ENCODE measurements around the gene CCDC39. TPM values are rescaled to one million over a fixed set of nuclear protein-coding genes. Genes with fewer than 3 reads are reported as not detected.

Gene CCDC39
- total and polyA plus RNA-seq, 2 of the 8 experiments (the other 6 are each of a cell fraction or from before 2014, with no cell fraction given) = 0.12 to 0.80 TPM

DNA sequence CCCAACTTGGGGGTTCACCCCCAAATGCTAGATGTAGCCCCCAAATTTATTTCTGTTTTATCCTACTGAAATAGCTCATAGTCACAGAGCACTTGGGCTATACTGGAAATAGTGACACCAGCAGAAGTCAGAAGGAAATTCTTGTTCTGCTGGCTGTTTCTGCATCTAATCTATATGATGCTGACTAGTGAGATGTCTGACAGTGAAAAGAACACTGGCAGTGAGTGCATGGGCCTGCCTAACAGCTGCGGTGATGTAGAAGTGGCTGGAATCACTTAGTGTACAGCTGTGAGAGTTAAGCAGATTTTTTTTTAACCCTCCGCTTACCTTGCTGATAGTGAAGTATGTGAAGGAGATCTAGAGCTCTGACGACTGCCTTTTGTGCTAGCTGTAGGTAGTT, 63.3 kb downstream of the CCDC39 start:
- no peak overlapping the region for H2BK15ac ChIP-seq (ENCODE audit: low read length)
- no peak overlapping the region for H3K4me2 ChIP-seq (ENCODE audit: insufficient read depth in 1 of 2, low read depth in 2 of 2, low read length in 2 of 2)
- FAIRE-seq (no peak), DNase-seq (ENCODE audit: low read depth in 1 of 2, low spot score in 2 of 2) (no peak)
- H3K79me2 ChIP-seq (ENCODE audit: control insufficient read depth in 1 of 2, insufficient read depth in 2 of 2, low read length in 2 of 2) = no peaks in the 10 kb centered on the region
- no peak overlapping the region for H3K14ac ChIP-seq (ENCODE audit: insufficient read length)
- H3K18ac ChIP-seq (ENCODE audit: extremely low read depth, low read length) = no peak overlapping the region
- H2BK5ac ChIP-seq (ENCODE audit: low read depth, low read length) = no peak overlapping the region
- ChIA-PET POLR2A (ENCODE audit: partially characterized antibody) (interaction anchor here (0.7 to 1.5 kb wide), 3 partner anchors 11 to 77 kb away, joined by 3 to 4 read pairs (median 4); partner anchors contain the start of gene TTC14), CTCF (ENCODE audit: partially characterized antibody) (interaction anchor here (1.2 to 3.4 kb wide), 2 partner anchors 18 to 29 kb away, joined by 3 to 12 read pairs; no protein-coding TSS in a partner anchor)
- no peaks in the 10 kb centered on the region for H3K27me3 ChIP-seq (replicated peaks in 1 of 4; ENCODE audit: control insufficient read depth in 3 of 4, extremely low read depth in 1 of 4, insufficient read depth in 3 of 4, low read length in 3 of 4)
- no peak overlapping the region for H3K56ac ChIP-seq (replicated peaks; ENCODE audit: insufficient read length, low read depth, low read length)
- no peaks in the 10 kb centered on the region for H3K4me1 ChIP-seq (replicated peaks in 1 of 4; ENCODE audit: control insufficient read depth in 3 of 4, insufficient read depth in 4 of 4, low read length in 3 of 4)
- no peak overlapping the region for H2AFZ ChIP-seq (ENCODE audit: low read length)
- no peak overlapping the region for H3K4me3 ChIP-seq (ENCODE audit: extremely low read depth in 1 of 4, insufficient read depth in 2 of 4, low read depth in 3 of 4, low read length in 4 of 4)
- no peak overlapping the region for H2BK120ac ChIP-seq (replicated peaks; ENCODE audit: low read depth, low read length)
- H3K79me1 ChIP-seq (ENCODE audit: low read depth, low read length) = no peaks in the 10 kb centered on the region
- H3K27ac ChIP-seq (ENCODE audit: low read depth, low read length) = no peak overlapping the region
- H4K8ac ChIP-seq (ENCODE audit: extremely low read depth, insufficient read depth, low read length) = no peak overlapping the region
- H2AK5ac ChIP-seq (ENCODE audit: low read depth, low read length) = no peak overlapping the region
- no peak overlapping the region for H2BK12ac ChIP-seq (ENCODE audit: low read depth, low read length)
- no peaks in the 10 kb centered on the region for H3K23me2 ChIP-seq (ENCODE audit: low read depth, low read length)
- no peak overlapping the region for H2BK20ac ChIP-seq (ENCODE audit: low read length)
- H4K20me1 ChIP-seq (replicated peaks in 1 of 2; ENCODE audit: control insufficient read depth in 1 of 2, insufficient read depth in 2 of 2, low read length in 2 of 2) = no peaks in the 10 kb centered on the region
- no peak overlapping the region for H3K23ac ChIP-seq (ENCODE audit: insufficient read length)
- WGBS, 2 experiments (ENCODE audit: extremely low coverage in 1 of 2, insufficient coverage in 1 of 2, insufficient read length in 1 of 2, insufficient replicate concordance in 2 of 2, low coverage in 1 of 2, low lambda C conversion rate in 2 of 2, missing lambda C conversion rate in 1 of 2) = 90% methylated on average over 3 of the region's 3 CpGs; no CpG with 5 or more reads in 1 of the 2 experiments
- H3K36me3 ChIP-seq (ENCODE audit: control insufficient read depth in 2 of 4, insufficient read depth in 4 of 4, low read length in 3 of 4) = peaks cover 9 to 32% (median 19%) of the 10 kb centered on the region in 4 experiments; a peak in 7 of 8 replicates
- no peaks in the 10 kb centered on the region for H3K9me3 ChIP-seq (ENCODE audit: insufficient read depth in 2 of 2, low read depth in 1 of 2, low read length in 1 of 2)
- no peak overlapping the region for H3K4ac ChIP-seq (replicated peaks; ENCODE audit: insufficient read length, low read depth, low read length)
- TF ChIP-seq TBP (IDR thresholded peaks at IDR 0.05; ENCODE audit: low read depth, low read length) (no peak), NANOG (IDR thresholded peaks at IDR 0.05; ENCODE audit: insufficient read depth, low read depth, low read length, poor library complexity, severe bottlenecking) (no peak), CBX8 (IDR thresholded peaks at IDR 0.05; ENCODE audit: borderline replicate concordance, low read depth, low read length) (no peak), SIRT6 (IDR thresholded peaks at IDR 0.05; ENCODE audit: low read length) (no peak), POLR2AphosphoS5 (IDR thresholded peaks at IDR 0.05; ENCODE audit: low read depth, low read length) (no peak), GABPA (IDR thresholded peaks at IDR 0.05; ENCODE audit: borderline replicate concordance, insufficient read depth, low read length) (no peak), YY1 (IDR thresholded peaks at IDR 0.05; ENCODE audit: low read depth, low read length) (no peak), BCL11A (IDR thresholded peaks at IDR 0.05; ENCODE audit: low read depth in 2 of 2, low read length in 2 of 2) (no peak), CEBPB (IDR thresholded peaks at IDR 0.05; ENCODE audit: low read depth, low read length) (no peak), PHF8 (conservative IDR thresholded peaks at IDR 0.05; ENCODE audit: low read depth, low read length) (no peak), MAFK (IDR thresholded peaks at IDR 0.05; ENCODE audit: low read depth, low read length) (no peak), POLR2A (IDR thresholded peaks at IDR 0.05; ENCODE audit: control extremely low read depth in 1 of 2, low read depth in 2 of 2, low read length in 2 of 2) (no peak), POU5F1 (IDR thresholded peaks at IDR 0.05; ENCODE audit: low read depth, low read length) (no peak)
- TF ChIP-seq, protein P1, sequence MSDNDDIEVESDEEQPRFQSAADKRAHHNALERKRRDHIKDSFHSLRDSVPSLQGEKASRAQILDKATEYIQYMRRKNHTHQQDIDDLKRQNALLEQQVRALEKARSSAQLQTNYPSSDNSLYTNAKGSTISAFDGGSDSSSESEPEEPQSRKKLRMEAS (IDR thresholded peaks at IDR 0.05) = no peak
- H4K91ac ChIP-seq (replicated peaks; ENCODE audit: insufficient read length, low read length) = no peak overlapping the region
- no peak overlapping the region for H3K9ac ChIP-seq (replicated peaks in 1 of 4; ENCODE audit: extremely low read depth in 1 of 4, low read depth in 3 of 4, low read length in 3 of 4)
- H4K5ac ChIP-seq (ENCODE audit: insufficient read length, low read depth, low read length) = no peak overlapping the region
